CD1c-positive myeloid dendritic cell (primary cell): Measurements from ENCODE around the gene ADCK1.
"Not testable (repeated sequence)": the region's sequence is repeated elsewhere in the genome, so short reads cannot be mapped to it uniquely, and the experiment has no call there.

Experiments
- DNase-seq: peaks from one replicate; pipeline ENCODE4 v3.0.0-alpha.2; 2016; ENCODE audit errors: extremely low spot score

Gene ADCK1

DNA sequence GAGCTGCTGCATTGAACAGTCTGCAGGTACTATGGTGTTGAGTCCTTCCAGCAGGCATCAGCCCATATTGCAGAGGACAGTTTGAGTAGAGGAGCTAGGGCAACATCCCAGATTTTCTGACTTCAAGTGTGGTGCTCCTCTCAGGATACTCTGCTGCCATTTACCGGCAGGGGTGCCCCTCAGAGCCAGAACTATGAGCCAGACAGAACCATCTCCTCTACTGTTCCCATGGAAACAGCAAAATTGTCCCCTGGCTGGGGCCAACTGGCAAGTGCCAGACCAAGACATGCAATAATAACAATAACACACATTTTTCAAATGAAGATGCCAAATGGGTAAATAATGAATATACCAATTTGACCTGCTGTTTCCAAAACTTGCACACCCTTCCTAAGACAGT lies 102.9 kb downstream of the ADCK1 start:
- no peak for DNase-seq

- DNase-seq = no peak
Observed at GRCh38 chr14:77903221-77903620, 103.3 kb downstream of the ADCK1 start.

DNA sequence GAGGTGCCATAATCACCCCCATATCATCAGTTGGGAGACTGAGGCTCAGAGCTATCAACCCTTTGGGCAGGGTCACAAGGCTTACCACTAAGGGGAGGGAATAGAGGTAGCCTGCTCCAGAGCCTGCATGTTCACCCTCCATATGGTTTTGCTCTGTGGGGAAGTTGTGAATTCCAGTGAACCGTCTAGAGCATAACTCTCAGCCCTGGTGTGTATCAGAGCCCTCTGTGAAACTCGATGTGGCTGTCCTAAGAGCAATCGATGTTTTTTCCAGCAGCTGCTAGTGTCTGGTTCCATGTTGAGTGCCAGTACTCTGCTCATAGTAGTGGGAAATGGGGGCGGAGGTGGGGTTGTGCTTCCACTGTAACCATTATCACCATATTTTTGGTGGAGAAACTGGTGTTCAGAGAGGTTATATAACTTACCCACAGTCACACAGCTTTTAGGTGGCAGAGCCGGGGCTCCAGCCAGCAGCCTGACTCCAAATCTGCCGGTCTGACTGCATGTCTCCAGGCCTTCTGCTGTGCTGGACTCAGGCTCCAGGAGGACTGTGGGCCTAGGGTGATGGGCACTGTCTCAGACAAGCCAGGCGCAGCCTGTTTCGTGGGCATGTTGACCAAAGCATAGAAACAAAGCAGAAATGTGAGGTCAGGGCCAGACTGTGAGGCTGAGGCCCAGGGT lies 104.2 kb downstream of the ADCK1 start:
- no peak for DNase-seq

DNA sequence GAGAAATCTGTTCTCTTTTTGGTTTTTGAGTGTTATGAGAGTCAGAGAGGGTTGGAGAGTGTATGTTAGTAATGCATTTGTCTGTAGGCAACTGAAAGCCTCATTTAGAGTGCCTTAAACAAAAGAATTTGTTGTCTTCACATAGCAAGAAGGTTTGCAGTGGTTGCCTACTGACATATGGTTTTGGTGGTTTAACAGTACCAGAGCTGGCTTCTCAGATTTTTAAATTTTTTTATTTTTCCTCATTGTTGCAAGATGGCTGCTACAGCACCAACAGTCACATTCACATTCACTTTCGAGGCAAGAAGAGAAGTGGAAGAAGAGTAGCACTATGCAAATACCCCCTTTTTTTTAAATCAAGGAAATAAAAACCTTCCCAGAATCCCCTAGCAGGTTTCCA lies 106.5 kb downstream of the ADCK1 start:
- DNase-seq = no peak

GRCh38 chr14:77908847-77909246 lies 108.9 kb downstream of the ADCK1 start:
- no peak for DNase-seq

DNA sequence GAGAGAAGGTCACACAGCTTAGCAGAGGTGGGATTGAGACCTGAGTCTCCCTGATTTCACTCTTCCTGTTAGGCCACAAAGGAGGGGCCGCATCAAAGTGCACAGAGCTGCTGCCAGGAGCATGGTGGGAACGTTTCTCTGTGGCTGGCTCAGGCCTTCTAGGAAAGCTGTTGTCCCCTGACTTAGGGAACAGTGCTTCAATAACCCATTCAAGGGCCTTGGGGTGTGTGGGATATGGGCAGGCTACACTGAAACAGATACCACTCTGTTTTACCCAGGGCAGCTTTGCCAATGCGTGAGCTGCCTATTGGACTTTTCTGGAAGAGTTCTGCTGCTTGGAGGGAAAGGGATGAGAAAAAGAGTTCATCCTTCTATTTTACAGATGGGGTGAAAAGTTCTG lies 110.0 kb downstream of the ADCK1 start:
- no peak for DNase-seq

- no peak for DNase-seq
Observed at GRCh38 chr14:77910506-77910905, 110.6 kb downstream of the ADCK1 start.

DNA sequence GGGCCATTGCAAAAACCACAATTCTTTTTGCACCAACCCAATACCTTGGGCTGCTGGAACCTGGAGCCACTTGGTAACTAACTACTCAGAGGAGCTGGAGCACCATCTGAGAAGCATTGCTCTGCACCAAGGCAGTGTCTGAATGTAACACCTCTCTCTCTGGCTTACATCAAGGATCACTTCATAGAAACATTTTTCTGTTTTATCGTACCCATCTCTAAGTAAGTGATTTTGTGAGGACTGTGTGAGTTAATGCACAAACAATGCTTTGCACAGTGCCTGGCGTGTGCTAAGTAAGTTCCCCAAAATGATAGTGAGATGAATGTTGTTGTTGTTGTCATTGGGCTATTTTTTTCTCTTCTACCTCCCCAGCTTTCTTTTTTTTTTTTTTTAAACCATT lies 111.4 kb downstream of the ADCK1 start:
- no peak for DNase-seq

DNA sequence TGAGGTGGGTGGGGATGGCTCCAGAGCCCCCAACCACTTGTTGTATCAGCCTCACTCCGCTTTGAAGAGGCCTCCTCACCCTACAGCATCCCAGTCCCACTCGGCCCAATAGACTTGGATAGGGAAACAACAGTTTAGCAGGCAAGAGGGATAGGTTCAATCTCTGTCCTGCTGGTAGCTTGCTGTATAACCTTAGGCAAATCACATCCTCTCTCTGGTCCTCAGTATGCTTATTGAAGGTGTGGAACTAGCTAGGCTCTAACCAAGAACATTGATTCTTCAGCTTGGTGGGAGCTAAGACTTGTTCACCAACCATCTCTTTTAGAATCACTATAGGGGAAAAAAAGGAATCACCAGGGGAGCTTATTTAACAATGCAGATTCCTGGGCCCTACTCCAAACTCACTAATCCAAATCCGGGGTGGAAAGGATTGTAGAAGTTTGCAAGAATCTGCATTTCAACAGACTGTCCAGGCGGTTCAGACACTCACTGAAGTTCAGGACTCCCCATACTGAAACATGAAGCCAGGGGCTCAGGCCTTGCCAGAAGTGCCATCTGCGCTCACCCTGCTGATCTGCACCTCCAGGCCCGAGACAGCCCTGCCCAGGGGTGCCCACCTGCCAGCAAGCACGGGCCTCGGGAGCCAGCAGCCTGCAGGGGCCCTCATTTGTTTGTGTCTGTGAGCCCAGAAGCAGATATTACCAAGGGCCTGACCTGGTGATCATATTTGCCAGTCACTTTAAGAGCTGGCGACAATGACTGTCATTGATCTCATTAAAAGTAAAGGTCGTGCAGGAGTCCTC lies 113.0 kb downstream of the ADCK1 start:
- no peak for DNase-seq

DNA sequence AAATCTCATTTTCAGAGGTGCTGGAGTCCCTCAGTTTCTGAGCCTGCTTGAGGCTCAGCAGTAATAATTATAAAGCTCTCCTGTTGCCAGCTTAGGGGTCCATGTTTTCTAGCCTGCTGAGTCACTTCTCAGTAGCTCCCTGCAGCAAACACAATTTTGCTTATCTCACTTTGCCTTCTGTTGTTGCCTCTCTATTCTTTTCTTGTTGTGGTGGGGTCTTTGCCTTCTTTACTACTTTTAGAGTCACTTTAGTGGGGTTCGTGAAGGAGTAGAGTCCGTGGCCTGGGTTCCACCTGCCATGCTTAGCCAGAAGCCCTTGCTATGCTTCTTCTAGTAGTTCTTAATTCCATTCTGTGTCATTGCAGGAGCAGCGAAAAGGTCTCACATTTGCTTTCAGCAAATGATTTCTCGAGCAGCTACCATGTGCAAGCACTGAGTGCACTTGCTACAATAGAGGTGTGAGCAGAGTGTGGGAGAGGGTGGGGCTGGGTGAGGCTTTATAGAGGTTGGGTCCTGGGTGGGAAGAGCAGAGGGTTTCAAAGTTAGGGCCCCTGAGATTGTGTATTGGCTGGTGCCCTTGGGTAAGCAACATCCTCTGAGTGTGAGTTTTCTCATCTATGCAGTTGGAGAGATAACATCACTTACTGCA lies 114.3 kb downstream of the ADCK1 start:
- no peak for DNase-seq

DNA sequence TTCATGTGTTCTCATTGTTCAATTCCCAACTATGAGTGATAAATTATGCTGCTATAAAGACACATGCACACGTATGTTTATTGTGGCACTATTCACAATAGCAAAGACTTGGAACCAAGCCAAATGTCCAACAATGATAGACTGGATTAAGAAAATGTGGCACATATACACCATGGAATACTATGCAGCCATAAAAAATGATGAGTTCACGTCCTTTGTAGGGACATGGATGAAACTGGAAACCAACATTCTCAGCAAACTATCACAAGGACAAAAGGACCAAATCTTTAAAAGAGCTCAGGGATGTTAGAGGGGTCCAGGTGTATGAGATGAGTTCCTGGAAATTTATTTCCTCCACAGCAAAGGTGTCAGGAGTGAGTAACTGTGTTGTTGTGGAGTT lies 115.5 kb downstream of the ADCK1 start:
- not testable (repeated sequence) for DNase-seq

GRCh38 chr14:77917491-77918201 lies 117.7 kb downstream of the ADCK1 start:
- no peak for DNase-seq

- DNase-seq = no peak
Observed at GRCh38 chr14:77918448-77918847, 118.5 kb downstream of the ADCK1 start.

DNA sequence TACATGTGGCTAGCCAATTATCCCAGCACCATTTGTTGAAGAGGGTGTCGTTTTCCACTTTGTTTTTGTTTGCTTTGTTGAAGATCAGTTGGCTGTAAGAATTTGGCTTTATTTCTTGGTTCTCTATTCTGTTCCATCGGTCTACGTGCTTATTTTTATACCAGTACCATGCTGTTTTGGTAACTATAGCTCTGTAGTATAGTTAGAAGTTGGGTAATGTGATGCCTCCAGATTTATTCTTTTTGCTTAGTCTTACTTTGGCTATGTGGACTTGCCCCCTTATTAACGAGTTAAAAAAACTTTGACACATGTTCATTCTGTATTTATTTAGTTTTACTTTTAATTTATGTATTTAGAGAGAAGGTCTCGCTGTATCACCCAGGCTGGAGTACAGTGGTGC lies 120.4 kb downstream of the ADCK1 start:
- DNase-seq = no peak

GRCh38 chr14:77921818-77922217 lies 121.9 kb downstream of the ADCK1 start:
- DNase-seq = no peak

DNA sequence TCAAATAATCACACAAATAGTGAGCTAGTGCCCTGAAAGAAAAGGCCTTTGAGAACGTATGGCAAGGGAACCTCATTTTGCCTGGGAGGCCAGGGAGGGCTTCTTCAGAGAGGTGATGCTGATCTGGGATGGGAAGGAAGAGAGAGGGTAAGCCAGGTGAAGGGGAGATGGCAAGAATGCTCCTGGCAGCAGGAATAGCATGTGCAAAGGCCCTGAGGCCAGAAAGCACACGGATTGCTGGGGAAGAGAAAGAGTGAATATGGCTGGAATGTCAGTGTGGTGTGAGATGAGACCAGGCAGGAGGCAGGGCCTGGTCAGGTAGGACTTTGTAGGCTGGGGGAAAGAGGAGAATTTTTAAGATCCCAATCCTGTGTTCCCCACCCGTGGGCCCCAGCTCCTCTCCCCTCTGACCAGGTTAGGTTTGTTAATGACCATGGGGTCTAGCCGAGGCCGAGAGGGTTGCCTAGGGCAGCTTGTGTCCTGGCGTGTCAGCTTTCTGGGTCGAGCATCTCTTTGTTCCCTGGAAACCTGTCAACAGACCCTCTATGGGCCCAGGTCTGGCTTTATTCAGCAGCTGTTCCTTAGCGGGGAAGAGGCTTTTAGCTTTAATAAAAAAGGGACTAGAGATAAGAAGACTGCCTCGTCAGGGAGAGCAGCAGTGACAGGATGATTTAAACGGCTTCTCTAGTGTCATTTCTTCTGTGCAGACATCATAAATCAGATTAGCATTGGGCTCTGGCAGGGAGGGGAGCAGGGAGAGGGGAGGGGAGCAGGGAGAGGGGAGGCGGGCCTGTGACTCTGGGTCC lies 123.4 kb downstream of the ADCK1 start:
- no peak for DNase-seq

GRCh38 chr14:77924141-77924948 lies 124.4 kb downstream of the ADCK1 start:
- no peak for DNase-seq

DNA sequence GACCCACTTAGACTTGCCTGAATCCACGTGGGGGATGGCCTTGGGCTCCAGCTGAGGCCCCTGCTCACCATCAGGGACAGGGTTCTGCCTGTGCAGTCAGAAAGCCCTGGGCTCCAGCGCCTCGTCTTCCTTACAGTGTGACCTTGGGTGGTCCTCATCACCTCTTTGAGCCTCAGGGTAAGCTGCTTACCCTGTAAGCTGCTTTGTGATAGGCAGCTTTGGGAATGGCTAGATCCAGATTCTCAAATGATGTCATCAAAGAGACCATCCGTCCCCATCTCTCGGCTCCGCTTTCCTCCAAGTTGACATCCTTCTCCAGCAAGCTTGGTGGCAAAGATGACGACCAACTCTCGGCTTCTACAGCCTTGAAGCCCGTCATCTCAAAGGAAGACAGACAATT lies 127.0 kb downstream of the ADCK1 start:
- DNase-seq = no peak

- DNase-seq = no peak
Observed at GRCh38 chr14:77931441-77931840, 131.5 kb downstream of the ADCK1 start.

DNA sequence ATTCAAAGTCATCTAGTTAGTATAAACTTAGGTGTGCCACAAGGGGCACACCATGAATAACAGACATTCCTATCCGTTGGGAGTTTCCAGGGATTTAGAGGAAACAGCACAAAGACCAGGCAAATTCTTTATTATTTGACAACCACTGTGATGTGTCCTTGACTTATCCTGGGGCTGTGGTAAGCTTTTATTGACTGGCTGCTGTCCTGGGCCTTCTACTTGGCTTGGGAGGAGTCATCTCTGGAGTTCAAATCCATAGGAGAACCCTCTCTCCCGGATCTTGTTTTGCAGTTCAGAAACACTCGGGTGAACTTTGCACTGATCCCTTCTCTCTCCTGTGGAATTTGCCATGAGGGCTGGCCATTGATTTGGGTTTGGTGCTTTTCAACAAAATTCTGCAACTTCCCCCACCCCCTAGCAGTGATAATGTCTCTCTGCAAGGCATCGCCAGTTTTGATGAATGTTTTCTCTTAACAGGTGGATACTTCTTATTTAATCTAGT lies 136.3 kb downstream of the ADCK1 start:
- no peak for DNase-seq
